Endothelial cell of umbilical vein (primary cell): ENCODE measurements around the gene DMD.

Experiments used
- EZH2 ChIP-seq: IDR thresholded peaks from 2 replicates; pipeline ENCODE4 v1.6.1; 2012; ENCODE audit warnings: borderline replicate concordance, low read depth, mild to moderate bottlenecking, moderate library complexity, low read length, inconsistent platforms; ENCODE audit not compliant: severe bottlenecking
- FOS ChIP-seq: IDR thresholded peaks from 2 replicates; pipeline ENCODE4 v1.6.1; 2011; ENCODE audit warnings: mild to moderate bottlenecking, low read length, moderate library complexity, borderline replicate concordance; ENCODE audit not compliant: insufficient read depth
- MYC ChIP-seq: IDR thresholded peaks from one replicate; pipeline ENCODE4 v1.6.1; 2011; ENCODE audit warnings: mild to moderate bottlenecking, low read depth, low read length
- POLR2A ChIP-seq: IDR thresholded peaks from 2 replicates; pipeline ENCODE4 v1.6.1; 2012; ENCODE audit warnings: low read depth, mild to moderate bottlenecking, control low read depth, low read length
- POLR2AphosphoS5 ChIP-seq: IDR thresholded peaks from 2 replicates; pipeline ENCODE4 v1.6.1; 2012; ENCODE audit warnings: low read depth, mild to moderate bottlenecking, control low read depth, low read length, moderate library complexity; ENCODE audit not compliant: insufficient read depth
- TF ChIP-seq, protein P1 (sequence below), 2 donors: IDR thresholded peaks; 1 replicate in 1 of 2; 2 replicates in 1 of 2; pipeline ENCODE4 v1.5.1; 2011; ENCODE audit warnings: low read length in 2 of 2, mild to moderate bottlenecking in 2 of 2, moderate library complexity in 2 of 2, control low read depth in 1 of 2, inconsistent platforms in 1 of 2, low read depth in 1 of 2; ENCODE audit not compliant: insufficient read depth in 1 of 2; ENCODE audit errors: extremely low read depth in 1 of 2

DNA sequence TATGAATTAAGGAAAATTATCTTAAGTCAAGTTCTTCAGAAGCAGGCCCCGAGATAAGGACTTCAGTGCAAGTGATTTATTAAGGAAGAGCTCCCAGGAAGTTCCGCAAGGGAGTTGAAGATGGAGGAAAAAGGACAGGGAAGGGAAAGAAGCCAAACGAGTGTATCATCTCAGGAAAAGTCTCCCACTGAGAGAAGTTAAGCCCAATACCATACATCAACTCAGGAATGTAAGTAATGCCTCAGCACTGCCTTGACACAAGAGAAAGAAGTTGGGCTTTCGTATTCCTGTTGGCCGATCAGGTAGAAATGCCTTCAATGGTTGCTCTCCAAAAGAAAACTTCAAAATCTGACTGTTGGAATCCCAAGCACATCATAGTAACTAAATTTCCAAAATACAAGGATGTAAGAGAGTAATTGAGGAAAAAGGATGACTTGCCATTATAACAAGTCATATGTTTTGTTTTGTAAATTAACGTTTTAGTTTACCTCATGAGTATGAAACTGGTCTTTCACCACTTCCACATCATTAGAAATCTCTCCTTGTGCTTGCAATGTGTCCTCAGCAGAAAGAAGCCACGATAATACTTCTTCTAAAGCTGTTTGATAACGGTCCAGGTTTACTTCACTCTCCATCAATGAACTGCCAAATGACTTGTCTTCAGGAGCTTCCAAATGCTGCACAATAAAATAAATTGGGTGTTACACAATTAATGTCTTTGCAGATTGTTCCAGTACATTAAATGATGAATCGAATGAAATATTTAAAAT is 566.7 kb downstream of the DMD start:
- TF ChIP-seq, protein P1, sequence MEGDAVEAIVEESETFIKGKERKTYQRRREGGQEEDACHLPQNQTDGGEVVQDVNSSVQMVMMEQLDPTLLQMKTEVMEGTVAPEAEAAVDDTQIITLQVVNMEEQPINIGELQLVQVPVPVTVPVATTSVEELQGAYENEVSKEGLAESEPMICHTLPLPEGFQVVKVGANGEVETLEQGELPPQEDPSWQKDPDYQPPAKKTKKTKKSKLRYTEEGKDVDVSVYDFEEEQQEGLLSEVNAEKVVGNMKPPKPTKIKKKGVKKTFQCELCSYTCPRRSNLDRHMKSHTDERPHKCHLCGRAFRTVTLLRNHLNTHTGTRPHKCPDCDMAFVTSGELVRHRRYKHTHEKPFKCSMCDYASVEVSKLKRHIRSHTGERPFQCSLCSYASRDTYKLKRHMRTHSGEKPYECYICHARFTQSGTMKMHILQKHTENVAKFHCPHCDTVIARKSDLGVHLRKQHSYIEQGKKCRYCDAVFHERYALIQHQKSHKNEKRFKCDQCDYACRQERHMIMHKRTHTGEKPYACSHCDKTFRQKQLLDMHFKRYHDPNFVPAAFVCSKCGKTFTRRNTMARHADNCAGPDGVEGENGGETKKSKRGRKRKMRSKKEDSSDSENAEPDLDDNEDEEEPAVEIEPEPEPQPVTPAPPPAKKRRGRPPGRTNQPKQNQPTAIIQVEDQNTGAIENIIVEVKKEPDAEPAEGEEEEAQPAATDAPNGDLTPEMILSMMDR (IDR thresholded peaks at IDR 0.05; ENCODE audit: extremely low read depth in 1 of 2, insufficient read depth in 1 of 2, low read depth in 1 of 2, low read length in 2 of 2): no peak
- no peak for TF ChIP-seq POLR2AphosphoS5
- TF ChIP-seq POLR2A: no peak
- TF ChIP-seq EZH2: no peak
- no peak for TF ChIP-seq MYC
- TF ChIP-seq FOS: no peak
